Measurements from ENCODE around the gene KRT34.

DNA sequence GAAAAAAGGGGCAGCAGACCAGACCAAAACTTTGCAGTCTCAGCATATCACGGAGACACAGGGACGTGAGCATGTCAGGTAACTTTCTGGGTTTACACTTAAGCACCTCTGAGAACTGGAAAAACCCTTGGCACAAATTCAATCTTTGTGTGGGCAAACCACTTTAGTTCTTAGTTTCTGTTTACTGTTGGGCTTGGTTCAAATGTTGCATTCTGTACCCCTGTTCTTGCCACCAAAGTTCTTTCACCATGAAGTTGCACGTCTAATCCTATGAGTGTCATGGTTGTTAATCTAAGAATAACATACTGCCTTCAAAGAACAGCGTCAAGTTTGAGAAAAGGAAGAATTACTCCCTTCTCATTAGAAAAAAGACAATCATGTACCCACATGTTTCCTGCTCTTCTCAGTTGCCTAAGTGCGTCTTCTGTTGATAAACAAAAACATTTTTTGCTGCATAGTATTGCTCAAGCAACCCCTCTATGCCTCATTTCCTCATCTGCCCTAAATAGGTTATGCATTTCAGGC, 43.1 kb downstream of the KRT34 start:
- TF ChIP-seq POLR2A (IDR thresholded peaks at IDR 0.05), result no peak
- TF ChIP-seq, protein P1, sequence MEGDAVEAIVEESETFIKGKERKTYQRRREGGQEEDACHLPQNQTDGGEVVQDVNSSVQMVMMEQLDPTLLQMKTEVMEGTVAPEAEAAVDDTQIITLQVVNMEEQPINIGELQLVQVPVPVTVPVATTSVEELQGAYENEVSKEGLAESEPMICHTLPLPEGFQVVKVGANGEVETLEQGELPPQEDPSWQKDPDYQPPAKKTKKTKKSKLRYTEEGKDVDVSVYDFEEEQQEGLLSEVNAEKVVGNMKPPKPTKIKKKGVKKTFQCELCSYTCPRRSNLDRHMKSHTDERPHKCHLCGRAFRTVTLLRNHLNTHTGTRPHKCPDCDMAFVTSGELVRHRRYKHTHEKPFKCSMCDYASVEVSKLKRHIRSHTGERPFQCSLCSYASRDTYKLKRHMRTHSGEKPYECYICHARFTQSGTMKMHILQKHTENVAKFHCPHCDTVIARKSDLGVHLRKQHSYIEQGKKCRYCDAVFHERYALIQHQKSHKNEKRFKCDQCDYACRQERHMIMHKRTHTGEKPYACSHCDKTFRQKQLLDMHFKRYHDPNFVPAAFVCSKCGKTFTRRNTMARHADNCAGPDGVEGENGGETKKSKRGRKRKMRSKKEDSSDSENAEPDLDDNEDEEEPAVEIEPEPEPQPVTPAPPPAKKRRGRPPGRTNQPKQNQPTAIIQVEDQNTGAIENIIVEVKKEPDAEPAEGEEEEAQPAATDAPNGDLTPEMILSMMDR (IDR thresholded peaks at IDR 0.05), result no peak
